HepG2 (cell line): ENCODE measurements around the gene VPS9D1. TPM values are rescaled to one million over a fixed set of nuclear protein-coding genes. Genes with fewer than 3 reads are reported as not detected.
A peak's percentile ranks its signal among the peaks of the same experiment; 100 is the strongest.

Source experiments
- ELF4 ChIP-seq: sonication (generic); formaldehyde crosslinking; IDR thresholded peaks from 2 replicates; pipeline ENCODE4 v1.5.0; 2020; ENCODE audit warnings: missing genetic modification reagents, mild to moderate bottlenecking, moderate library complexity, borderline replicate concordance
- HNF4A ChIP-seq: sonication (generic); formaldehyde crosslinking; IDR thresholded peaks from 2 replicates; pipeline ENCODE4 v1.4.0; 2020; ENCODE audit warnings: missing genetic modification reagents
- HNRNPK ChIP-seq: fragments of 200-400 bp; formaldehyde crosslinking; IDR thresholded peaks from 2 replicates; pipeline ENCODE4 v1.6.1; 2018; ENCODE audit warnings: low read length, low read depth, moderate library complexity, mild to moderate bottlenecking; ENCODE audit not compliant: poor library complexity, severe bottlenecking
- MIER3 ChIP-seq: IDR thresholded peaks from 2 replicates; pipeline ENCODE4 v1.6.1; 2016; ENCODE audit warnings: missing compliant biosample characterization, borderline replicate concordance
- RFX5 ChIP-seq: IDR thresholded peaks from 2 replicates; pipeline ENCODE4 v1.6.1; 2011; ENCODE audit warnings: low read depth, low read length, improper control_type of control experiment
- SATB2 ChIP-seq: sonication (generic); formaldehyde crosslinking; IDR thresholded peaks from 2 replicates; pipeline ENCODE4 v1.5.0; 2020; ENCODE audit warnings: missing genetic modification reagents
- SNAI1 ChIP-seq: sonication (generic); formaldehyde crosslinking; IDR thresholded peaks from 2 replicates; pipeline ENCODE4 v1.5.0; 2020; ENCODE audit warnings: mild to moderate bottlenecking, missing genetic modification reagents, borderline replicate concordance
- SRSF1 ChIP-seq: fragments of 200-400 bp; formaldehyde crosslinking; optimal IDR thresholded peaks from 2 replicates; pipeline ENCODE3; 2017; ENCODE audit warnings: mild to moderate bottlenecking, low read depth, low read length, moderate library complexity
- TBP ChIP-seq: sonication (generic); formaldehyde crosslinking; IDR thresholded peaks from 2 replicates; pipeline ENCODE4 v1.5.0; 2020; ENCODE audit warnings: missing genetic modification reagents
- TMF1 ChIP-seq: sonication (generic); formaldehyde crosslinking; IDR thresholded peaks from 2 replicates; pipeline ENCODE4 v1.8.1; 2022; ENCODE audit warnings: low read depth, missing genetic modification reagents
- ZBTB49 ChIP-seq: sonication (generic); formaldehyde crosslinking; IDR thresholded peaks from 2 replicates; pipeline ENCODE4 v1.4.0; 2020; ENCODE audit warnings: missing genetic modification reagents, borderline replicate concordance
- ZBTB7B ChIP-seq: sonication (generic); formaldehyde crosslinking; IDR thresholded peaks from 2 replicates; pipeline ENCODE4 v1.4.0; 2020; ENCODE audit warnings: missing genetic modification reagents
- ZMYM4 ChIP-seq: sonication (generic); formaldehyde crosslinking; IDR thresholded peaks from 2 replicates; pipeline ENCODE4 v1.8.1; 2023; ENCODE audit warnings: mild to moderate bottlenecking, missing genetic modification reagents
- ZNF143 ChIP-seq: sonication (generic); formaldehyde crosslinking; IDR thresholded peaks from 2 replicates; pipeline ENCODE4 v1.4.0; 2020; ENCODE audit warnings: missing genetic modification reagents
- ZNF160 ChIP-seq: sonication (generic); formaldehyde crosslinking; IDR thresholded peaks from 2 replicates; pipeline ENCODE4 v1.8.0; 2022; ENCODE audit warnings: mild to moderate bottlenecking, inconsistent platforms, missing genetic modification reagents
- ZNF225 ChIP-seq: sonication (generic); formaldehyde crosslinking; IDR thresholded peaks from 2 replicates; pipeline ENCODE4 v1.4.0; 2020; ENCODE audit warnings: mild to moderate bottlenecking, missing genetic modification reagents
- ZNF407 ChIP-seq: sonication (generic); formaldehyde crosslinking; IDR thresholded peaks from one replicate; pipeline ENCODE4 v1.5.1; 2020; ENCODE audit warnings: mild to moderate bottlenecking, missing genetic modification reagents; ENCODE audit errors: not compliant biosample characterization
- ZNF441 ChIP-seq: sonication (generic); formaldehyde crosslinking; IDR thresholded peaks from 2 replicates; pipeline ENCODE4 v1.7.0; 2021; ENCODE audit warnings: missing genetic modification reagents, borderline replicate concordance
- ZNF678 ChIP-seq: sonication (generic); formaldehyde crosslinking; IDR thresholded peaks from 2 replicates; pipeline ENCODE4 v1.4.0; 2020; ENCODE audit warnings: mild to moderate bottlenecking, missing genetic modification reagents
- polyA plus RNA-seq, 8 experiments: library from polyadenylated mRNA; depleted of rRNA in 3 of 8; stranded (reverse) in 7 of 8; unstranded in 1 of 8; fragments of >200 nt; fragmentation: Illumina TruSeq in 4 of 8; extraction: Trizol in 4 of 8; gene quantifications; 2 replicates each; pipeline versions ENCODE4 v1.2.1 to v1.2.3, GENCODE V29; 2011 to 2016; ENCODE audit warnings: low read depth in 4 of 8, missing spikeins in 1 of 8, mixed read lengths in 1 of 8; ENCODE audit not compliant: insufficient read depth in 1 of 8
- total RNA-seq, 5 experiments: library from RNA; depleted of rRNA; stranded (reverse); fragments of >200 nt; fragmentation: Illumina TruSeq; extraction: Trizol; gene quantifications; 2 replicates each; pipeline ENCODE4 v1.2.3, GENCODE V29; 2016; ENCODE audit warnings: low read depth in 1 of 5

VPS9D1 gene
- total and polyA plus RNA-seq, 2 of the 13 experiments (the other 11 are each of a cell fraction or from before 2014, with no cell fraction given) = 10.1 to 13.2 TPM

- TF ChIP-seq ZBTB49 (CRISPR knock-in tag) = no peak
- TF ChIP-seq SATB2 (CRISPR knock-in tag) = peak; percentile 96
- TF ChIP-seq ZBTB7B (CRISPR knock-in tag) = peak; percentile 91
- peak; percentile 96 for TF ChIP-seq ZNF441
- TF ChIP-seq SRSF1 = no peak
- 0 out of 2 replicates have a peak, but pooled peaks have one; percentile 90 for TF ChIP-seq SNAI1
- TF ChIP-seq ZMYM4 (CRISPR knock-in tag) = peak; percentile 90
- peak; percentile 96; the same call in 1 of the 2 replicates for TF ChIP-seq ZNF160 (CRISPR knock-in tag)
- no peak for TF ChIP-seq HNRNPK
- TF ChIP-seq ZNF407 = peak; percentile 90
- peak; percentile 98 for TF ChIP-seq ZNF678
- TF ChIP-seq TMF1 (CRISPR knock-in tag) = peak; percentile 99
- no peak; the same call in 1 of the 2 replicates for TF ChIP-seq RFX5
- TF ChIP-seq TBP (CRISPR knock-in tag) = peak; percentile 97
- peak; percentile 59 for TF ChIP-seq ZNF225 (CRISPR knock-in tag)
- peak; percentile 97 for TF ChIP-seq MIER3 (CRISPR knock-in tag)
- peak; percentile 99 for TF ChIP-seq HNF4A (CRISPR knock-in tag)
- TF ChIP-seq ZNF143 (CRISPR knock-in tag) = peak; percentile 66
- 0 out of 2 replicates have a peak, but pooled peaks have one; percentile 70 for TF ChIP-seq ELF4 (CRISPR knock-in tag)
Measured at GRCh38 chr16:89687092-89687940, 33.4 kb downstream of the VPS9D1 start (continued).
